Keratinocyte (primary cell): ENCODE data around the gene ZNF516. TPM values are rescaled to one million over a fixed set of nuclear protein-coding genes. Genes with fewer than 3 reads are reported as not detected.
A peak's percentile ranks its signal among the peaks of the same experiment; 100 is the strongest.

Source experiments
- DNase-seq: peaks from one replicate; pipeline ENCODE4 v3.0.0-alpha.2; 2011; ENCODE audit warnings: low read depth, missing footprints, low spot score
- FAIRE-seq: peaks from 2 replicates; lab custom pipeline; 2011; peaks lifted over from hg19 to GRCh38; lab: Jason Lieb, UNC
- H2AFZ ChIP-seq: 2 replicates; pipeline ENCODE4 v1.6.0; 2012; ENCODE audit warnings: low read length, control low read depth, inconsistent platforms; ENCODE audit not compliant: control insufficient read depth
- H3K27ac ChIP-seq: 2 replicates; pipeline ENCODE4 v1.5.1; 2011; ENCODE audit warnings: low read length; ENCODE audit not compliant: control insufficient read depth, insufficient read depth
- H3K27me3 ChIP-seq: 3 replicates; pipeline ENCODE4 v1.6.0; 2011; ENCODE audit warnings: low read length; ENCODE audit not compliant: control insufficient read depth, insufficient read depth; ENCODE audit errors: extremely low read depth
- H3K36me3 ChIP-seq, 2 experiments: 2 replicates in 1 of 2; 3 replicates in 1 of 2; pipeline ENCODE4 v1.5.1; 2011; ENCODE audit warnings: low read length in 2 of 2, mild to moderate bottlenecking in 1 of 2; ENCODE audit not compliant: control insufficient read depth in 2 of 2, insufficient read depth in 2 of 2; ENCODE audit errors: extremely low read depth in 1 of 2
- H3K4me1 ChIP-seq: 3 replicates; pipeline ENCODE4 v1.5.1; 2011; ENCODE audit warnings: low read length; ENCODE audit not compliant: control insufficient read depth, insufficient read depth; ENCODE audit errors: extremely low read depth
- H3K4me2 ChIP-seq: 3 replicates; pipeline ENCODE4 v1.6.0; 2011; ENCODE audit warnings: low read depth, low read length; ENCODE audit not compliant: control insufficient read depth, insufficient read depth; ENCODE audit errors: extremely low read depth
- H3K4me3 ChIP-seq, 3 experiments: fragments of 200-600 bp in 1 of 3; sonication (generic) in 1 of 3; 2 replicates in 2 of 3; 3 replicates in 1 of 3; pipeline ENCODE4 v1.5.1; 2011 to 2016; ENCODE audit warnings: low read length in 3 of 3, mild to moderate bottlenecking in 3 of 3, control low read depth in 2 of 3, inconsistent platforms in 1 of 3, low read depth in 1 of 3, mixed read lengths in 1 of 3, mixed run types in 1 of 3, moderate library complexity in 1 of 3; ENCODE audit not compliant: control insufficient read depth in 2 of 3, insufficient read depth in 2 of 3; ENCODE audit errors: extremely low read depth in 1 of 3
- H3K79me2 ChIP-seq: 2 replicates; pipeline ENCODE4 v1.6.0; 2012; ENCODE audit warnings: low read length; ENCODE audit not compliant: control insufficient read depth, insufficient read depth
- H3K9ac ChIP-seq: 3 replicates; pipeline ENCODE4 v1.6.0; 2011; ENCODE audit warnings: low read length; ENCODE audit not compliant: control insufficient read depth, insufficient read depth; ENCODE audit errors: extremely low read depth
- H3K9me1 ChIP-seq: 3 replicates; pipeline ENCODE4 v1.6.0; 2011; ENCODE audit warnings: low read length; ENCODE audit not compliant: control insufficient read depth, insufficient read depth; ENCODE audit errors: extremely low read depth
- H3K9me3 ChIP-seq: 2 replicates; pipeline ENCODE4 v1.5.1; 2012; ENCODE audit warnings: low read depth, low read length; ENCODE audit not compliant: control insufficient read depth
- H4K20me1 ChIP-seq: 3 replicates; pipeline ENCODE4 v1.6.0; 2011; ENCODE audit warnings: low read length; ENCODE audit not compliant: control insufficient read depth, insufficient read depth; ENCODE audit errors: extremely low read depth
- CTCF ChIP-seq, 3 experiments: IDR thresholded peaks in 1 of 3; conservative IDR thresholded peaks in 1 of 3; optimal IDR thresholded peaks in 1 of 3; 2 replicates in 2 of 3; 3 replicates in 1 of 3; pipeline versions ENCODE3 to v1.5.1; 2011; ENCODE audit warnings: low read length in 3 of 3, mild to moderate bottlenecking in 3 of 3, moderate library complexity in 2 of 3, control low read depth in 1 of 3, inconsistent platforms in 1 of 3; ENCODE audit not compliant: insufficient read depth in 2 of 3; ENCODE audit errors: extremely low read depth in 1 of 3
- EZH2 ChIP-seq: IDR thresholded peaks from one replicate; pipeline ENCODE4 v1.6.1; 2012; ENCODE audit warnings: inconsistent platforms, mild to moderate bottlenecking, low read length, moderate library complexity
- dilution Hi-C: fragments of 300-500 bp; cut with MboI; formaldehyde crosslinking; loops from one replicate; pipeline ENCODE4 v1.7.0; 2020; ENCODE audit warnings: low sequenced_read_pairs; ENCODE audit not compliant: extremely low pct_ligation_motif_present
- polyA plus RNA-seq, 5 experiments: library from polyadenylated mRNA; depleted of rRNA in 3 of 5; stranded (reverse) in 3 of 5; stranded (forward) in 1 of 5; unstranded in 1 of 5; fragments of >200 nt; gene quantifications; 1 replicate in 1 of 5; 2 replicates in 3 of 5; 3 replicates in 1 of 5; pipeline versions ENCODE4 v1.2.1 to v1.2.3, GENCODE V29; 2011 to 2012; ENCODE audit warnings: missing spikeins in 2 of 5, low read depth in 1 of 5, low replicate concordance in 1 of 5

Gene ZNF516
- polyA plus RNA-seq, 1 donor (not counting 4 experiments of a cell fraction or from before 2014, with no cell fraction given) = 9.3 TPM

- Histone ChIP-seq H3K4me1 (peaks cover 23% of the 10 kb centered on the region), H3K27ac (peak overlapping the region; percentile 73), H2AFZ (peak overlapping the region; percentile 27), H3K9ac (peak overlapping the region; percentile 55), H3K27me3 (no peaks in the 10 kb centered on the region), H3K4me3 (peak overlapping the region in 1 of 3 experiments; percentile 28), H3K79me2 (peaks cover 71% of the 10 kb centered on the region), H3K9me1 (no peaks in the 10 kb centered on the region), H3K4me2 (peak overlapping the region; percentile 49), H4K20me1 (peaks cover 4% of the 10 kb centered on the region), H3K36me3 (peaks cover 4 to 6% of the 10 kb centered on the region in 2 experiments), H3K9me3 (no peaks in the 10 kb centered on the region)
- TF ChIP-seq EZH2 (no peak), CTCF (optimal IDR thresholded peaks at IDR 0.05 in 1 of 3, IDR thresholded peaks at IDR 0.05 in 1 of 3, conservative IDR thresholded peaks at IDR 0.05 in 1 of 3; ENCODE audit: extremely low read depth in 1 of 3, insufficient read depth in 2 of 3, low read length in 3 of 3) (peak in 2 of 3 experiments; percentile 32 to 61)
- dilution Hi-C loops = no loop called here
- peak; percentile 96 for DNase-seq
- FAIRE-seq = peak; percentile 96
These were observed 35.2 kb downstream of the ZNF516 start for GRCh38 chr18:76459687-76460350.

- dilution Hi-C loops = no loop called here
- Histone ChIP-seq H2AFZ (no peak overlapping the region), H3K4me3 (peak overlapping the region in 1 of 3 experiments; percentile 28), H4K20me1 (peaks cover 2% of the 10 kb centered on the region), H3K9me1 (no peaks in the 10 kb centered on the region), H3K36me3 (peaks cover 4 to 6% of the 10 kb centered on the region in 2 experiments), H3K27ac (peak overlapping the region; percentile 73), H3K79me2 (peaks cover 70% of the 10 kb centered on the region), H3K4me1 (peaks cover 23% of the 10 kb centered on the region), H3K9me3 (no peaks in the 10 kb centered on the region), H3K9ac (peak overlapping the region; percentile 55), H3K4me2 (peak overlapping the region; percentile 49), H3K27me3 (no peaks in the 10 kb centered on the region)
- no peak for TF ChIP-seq EZH2
- no peak for DNase-seq
- no peak for FAIRE-seq
These were observed 35.7 kb downstream of the ZNF516 start for GRCh38 chr18:76459312-76459686.
